Neuronal stem cell (in vitro differentiated cells): ENCODE data around the gene SHF.

ENCODE experiments used
- DNase-seq: peaks from one replicate; pipeline ENCODE4 v3.0.0-alpha.2; 2013; ENCODE audit warnings: low spot score
- H2AFZ ChIP-seq: one replicate; pipeline ENCODE4 v1.6.1; 2013; ENCODE audit warnings: mild to moderate bottlenecking, low read length, inconsistent platforms
- H2AK5ac ChIP-seq: 2 replicates; pipeline ENCODE4 v1.6.1; 2013; ENCODE audit warnings: low read depth, mild to moderate bottlenecking, inconsistent platforms, low read length, moderate library complexity, mixed read lengths
- H2BK120ac ChIP-seq: 2 replicates; pipeline ENCODE4 v1.6.1; 2013; ENCODE audit warnings: low read depth, mild to moderate bottlenecking, inconsistent platforms, low read length, moderate library complexity, mixed read lengths
- H2BK12ac ChIP-seq: one replicate; pipeline ENCODE4 v1.6.1; 2013; ENCODE audit warnings: low read length, inconsistent platforms
- H2BK15ac ChIP-seq: 2 replicates; pipeline ENCODE4 v1.6.1; 2013; ENCODE audit warnings: mild to moderate bottlenecking, low read length, inconsistent platforms, mixed read lengths
- H2BK5ac ChIP-seq: one replicate; pipeline ENCODE4 v1.6.1; 2013; ENCODE audit warnings: inconsistent platforms, mild to moderate bottlenecking, low read length, moderate library complexity
- H3K14ac ChIP-seq: one replicate; pipeline ENCODE4 v1.6.1; 2013; ENCODE audit warnings: low read length, inconsistent platforms
- H3K18ac ChIP-seq: 2 replicates; pipeline ENCODE4 v1.6.1; 2013; ENCODE audit warnings: low read length, inconsistent platforms
- H3K23ac ChIP-seq: 2 replicates; pipeline ENCODE4 v1.6.1; 2013; ENCODE audit warnings: low read depth, mild to moderate bottlenecking, mixed read lengths, low read length, inconsistent platforms; ENCODE audit not compliant: poor library complexity
- H3K27ac ChIP-seq: replicated peaks from 3 replicates; pipeline ENCODE4 v1.5.1; 2013; ENCODE audit warnings: low read length, inconsistent platforms
- H3K27me3 ChIP-seq, 3 experiments: 2 replicates each; pipeline ENCODE4 v1.6.1; 2013; ENCODE audit warnings: low read length in 3 of 3, mild to moderate bottlenecking in 2 of 3, inconsistent platforms in 1 of 3, low read depth in 1 of 3, mixed read lengths in 1 of 3, moderate library complexity in 1 of 3; ENCODE audit not compliant: control insufficient read depth in 3 of 3, insufficient read depth in 3 of 3
- H3K36me3 ChIP-seq, 2 donors: replicated peaks in 1 of 2; 2 replicates each; pipeline ENCODE4 v1.6.1; 2013; ENCODE audit warnings: low read length in 2 of 2; ENCODE audit not compliant: control insufficient read depth in 2 of 2, insufficient read depth in 2 of 2
- H3K4ac ChIP-seq: 2 replicates; pipeline ENCODE4 v1.6.1; 2013; ENCODE audit warnings: inconsistent platforms, mild to moderate bottlenecking, low read length, moderate library complexity
- H3K4me1 ChIP-seq, 2 donors: 1 replicate in 1 of 2; 2 replicates in 1 of 2; pipeline ENCODE4 v1.6.1; 2013; ENCODE audit warnings: low read length in 2 of 2, low read depth in 1 of 2; ENCODE audit not compliant: control insufficient read depth in 2 of 2, insufficient read depth in 1 of 2
- H3K4me2 ChIP-seq: one replicate; pipeline ENCODE4 v1.6.1; 2013; ENCODE audit warnings: mild to moderate bottlenecking, low read length, inconsistent platforms; ENCODE audit not compliant: insufficient read depth, poor library complexity, severe bottlenecking
- H3K4me3 ChIP-seq, 2 donors: 2 replicates each; pipeline ENCODE4 v1.5.1; 2013; ENCODE audit warnings: low read length in 2 of 2, mild to moderate bottlenecking in 2 of 2, inconsistent platforms in 1 of 2, moderate library complexity in 1 of 2
- H3K79me1 ChIP-seq: one replicate; pipeline ENCODE4 v1.6.1; 2013; ENCODE audit warnings: low read depth, mild to moderate bottlenecking, inconsistent platforms, low read length, moderate library complexity
- H3K9ac ChIP-seq: one replicate; pipeline ENCODE4 v1.6.1; 2013; ENCODE audit warnings: mild to moderate bottlenecking, low read depth, low read length, inconsistent platforms; ENCODE audit not compliant: poor library complexity
- H3K9me3 ChIP-seq, 2 donors: replicated peaks in 1 of 2; 2 replicates each; pipeline versions ENCODE3 to v1.6.1; 2013; ENCODE audit warnings: low read length in 2 of 2, mild to moderate bottlenecking in 2 of 2, inconsistent platforms in 1 of 2, low read depth in 1 of 2, mixed read lengths in 1 of 2, moderate library complexity in 1 of 2; ENCODE audit not compliant: control insufficient read depth in 2 of 2, insufficient read depth in 1 of 2
- H4K8ac ChIP-seq: one replicate; pipeline ENCODE4 v1.6.1; 2013; ENCODE audit warnings: low read depth, mild to moderate bottlenecking, inconsistent platforms, low read length, moderate library complexity
- H4K91ac ChIP-seq: one replicate; pipeline ENCODE4 v1.6.1; 2013; ENCODE audit warnings: low read length, low read depth, mild to moderate bottlenecking, inconsistent platforms; ENCODE audit not compliant: poor library complexity
- WGBS, 2 donors: extraction: QIAGEN DNeasy Blood & Tissue Kit; methylation state at CpG; one replicate each; pipeline ENCODE4 v1.1.7; 2013; ENCODE audit warnings: missing lambda C conversion rate in 2 of 2, mixed read lengths in 1 of 2; ENCODE audit not compliant: insufficient read length in 2 of 2, insufficient replicate concordance in 1 of 2; ENCODE audit errors: extremely low coverage in 2 of 2; 5-methylcytosine and 5-hydroxymethylcytosine counted together

SHF gene

GRCh38 chr15:45130291-45131000, 57.3 kb downstream of the SHF start:
- H3K4ac ChIP-seq, result no peak overlapping the region
- no peak overlapping the region for H3K4me3 ChIP-seq
- H3K4me2 ChIP-seq, result no peak overlapping the region
- H4K91ac ChIP-seq, result no peak overlapping the region
- H2BK15ac ChIP-seq, result no peak overlapping the region
- H3K18ac ChIP-seq, result peak overlapping the region; percentile 24
- H2BK5ac ChIP-seq, result no peak overlapping the region
- no peaks in the 10 kb centered on the region for H3K36me3 ChIP-seq
- WGBS, 2 donors, result no CpG with 5 or more reads among the region's 7 CpGs
- H2AFZ ChIP-seq, result no peak overlapping the region
- no peaks in the 10 kb centered on the region for H3K79me1 ChIP-seq
- no peaks in the 10 kb centered on the region for H3K4me1 ChIP-seq
- no peak overlapping the region for H3K23ac ChIP-seq
- H3K9me3 ChIP-seq, result peaks cover 3 to 6% of the 10 kb centered on the region in 2 donors
- H2BK120ac ChIP-seq, result no peak overlapping the region
- H3K27me3 ChIP-seq, result peaks cover 33 to 95% (median 87%) of the 10 kb centered on the region in 3 experiments
- H3K9ac ChIP-seq, result no peak overlapping the region
- no peak overlapping the region for H2AK5ac ChIP-seq
- no peak overlapping the region for H3K14ac ChIP-seq
- H4K8ac ChIP-seq, result no peak overlapping the region
- no peak for DNase-seq
- no peak overlapping the region for H2BK12ac ChIP-seq
- H3K27ac ChIP-seq, result no peak overlapping the region

- no peak for DNase-seq
Observed at GRCh38 chr15:45129651-45130129, 58.1 kb downstream of the SHF start, which contains the start of the genes DUOX1 and DUOXA1. TSS of gene DUOX1 (plus strand) at chr15:45129994. CDS start at chr15:45131967, 1,973 bp downstream. TSS of gene DUOXA1 (minus strand) at chr15:45129879. CDS start at chr15:45123014, 6,865 bp downstream.

GRCh38 chr15:45128971-45129639, 58.7 kb downstream of the SHF start:
- peaks cover 0 to 1% of the 10 kb centered on the region in 2 donors for H3K9me3 ChIP-seq
- no peak overlapping the region for H4K8ac ChIP-seq
- peak overlapping the region; percentile 55 for H3K4me2 ChIP-seq
- no peak overlapping the region for H2AK5ac ChIP-seq
- H3K27ac ChIP-seq, result no peak overlapping the region
- H2BK15ac ChIP-seq, result no peak overlapping the region
- H3K36me3 ChIP-seq, result no peaks in the 10 kb centered on the region
- no peak overlapping the region for H2BK120ac ChIP-seq
- peaks cover 24 to 91% (median 82%) of the 10 kb centered on the region in 3 experiments for H3K27me3 ChIP-seq
- no peak for DNase-seq
- peak overlapping the region; percentile 78 for H2AFZ ChIP-seq
- no peak overlapping the region for H3K4ac ChIP-seq
- no CpG with 5 or more reads among the region's 47 CpGs for WGBS, 2 donors
- no peak overlapping the region for H2BK5ac ChIP-seq
- no peak overlapping the region for H2BK12ac ChIP-seq
- H3K18ac ChIP-seq, result peak overlapping the region; percentile 46
- H3K4me3 ChIP-seq, result peak overlapping the region in 1 of 2 donors; percentile 22
- peak overlapping the region; percentile 37 for H3K23ac ChIP-seq
- H3K9ac ChIP-seq, result no peak overlapping the region
- H3K4me1 ChIP-seq, result no peaks in the 10 kb centered on the region
- H3K14ac ChIP-seq, result peak overlapping the region; percentile 23
- no peaks in the 10 kb centered on the region for H3K79me1 ChIP-seq
- no peak overlapping the region for H4K91ac ChIP-seq

More at GRCh38 chr15:45129651-45130129, 58.1 kb downstream of the SHF start, which contains the start of the genes DUOX1 and DUOXA1:
- H3K14ac ChIP-seq, result peak within 1 kb of the TSS; percentile 23
- peak within 1 kb of the TSS in 1 of 2 donors; percentile 22 for H3K4me3 ChIP-seq
- H2BK120ac ChIP-seq, result no peak within 1 kb of the TSS
- no peak within 1 kb of the TSS for H4K91ac ChIP-seq
- no peak within 1 kb of the TSS for H4K8ac ChIP-seq
- no CpG with 5 or more reads among the region's 46 CpGs for WGBS, 2 donors
- H3K36me3 ChIP-seq, result no peaks in the 10 kb centered on the region
- H3K18ac ChIP-seq, result peak within 1 kb of the TSS; percentile 46
- no peak within 1 kb of the TSS for H2BK12ac ChIP-seq
- H3K4me1 ChIP-seq, result no peaks in the 10 kb centered on the region
- H3K27ac ChIP-seq, result no peak within 1 kb of the TSS
- no peaks in the 10 kb centered on the region for H3K79me1 ChIP-seq
- peak within 1 kb of the TSS; percentile 55 for H3K4me2 ChIP-seq
- no peak within 1 kb of the TSS for H3K4ac ChIP-seq
- H2AK5ac ChIP-seq, result no peak within 1 kb of the TSS
- H2BK15ac ChIP-seq, result no peak within 1 kb of the TSS
- no peak within 1 kb of the TSS for H2BK5ac ChIP-seq
- peaks cover 28 to 95% (median 87%) of the 10 kb centered on the region in 3 experiments for H3K27me3 ChIP-seq
- H3K9me3 ChIP-seq, result peaks cover 3% of the 10 kb centered on the region in 2 donors
- peak within 1 kb of the TSS; percentile 78 for H2AFZ ChIP-seq
- peak within 1 kb of the TSS; percentile 37 for H3K23ac ChIP-seq
- H3K9ac ChIP-seq, result no peak within 1 kb of the TSS
